ENCODE results near the gene C1QTNF5. TPM values are rescaled to one million over a fixed set of nuclear protein-coding genes. Genes with fewer than 3 reads are reported as not detected.
A peak's percentile ranks its signal among the peaks of the same experiment; 100 is the strongest.

C1QTNF5 gene
- total and polyA plus RNA-seq, 4 donors = 1.9 to 6.4 (median 3.3) TPM

- Histone ChIP-seq H3K36me3 (ENCODE audit: control insufficient read depth in 4 of 4, insufficient read depth in 3 of 4, low read depth in 1 of 4, low read length in 3 of 4) (no peaks in the 10 kb centered on the region), H3K4me3 (ENCODE audit: low read depth in 1 of 3, low read length in 3 of 3) (no peak overlapping the region), H3K4me1 (ENCODE audit: control insufficient read depth in 4 of 4, insufficient read depth in 4 of 4, low read length in 3 of 4) (peaks cover 20 to 75% (median 56%) of the 10 kb centered on the region in 4 donors), H3K9me3 (ENCODE audit: control insufficient read depth in 4 of 4, low read length in 3 of 4) (no peaks in the 10 kb centered on the region), H3K27me3 (ENCODE audit: control insufficient read depth in 4 of 4, insufficient read depth in 4 of 4, low read length in 3 of 4) (no peaks in the 10 kb centered on the region), H3K9ac (ENCODE audit: low read depth in 1 of 2, low read length in 2 of 2) (no peak overlapping the region), H3K27ac (ENCODE audit: low read depth in 1 of 2, low read length in 2 of 2) (no peak overlapping the region)
- 83% methylated on average over 26 of the region's 26 CpGs for WGBS
- no peak for DNase-seq (ENCODE audit: low spot score)
- TF ChIP-seq SP1 (IDR thresholded peaks at IDR 0.05) (no peak), MAX (IDR thresholded peaks at IDR 0.05) (no peak), RXRA (IDR thresholded peaks at IDR 0.05) (no peak), RAD21 (IDR thresholded peaks at IDR 0.05) (no peak), REST (IDR thresholded peaks at IDR 0.05) (no peak), ATF3 (IDR thresholded peaks at IDR 0.05) (no peak), GABPA (IDR thresholded peaks at IDR 0.05 in 1 of 2, conservative IDR thresholded peaks at IDR 0.05 in 1 of 2) (no peak), TAF1 (conservative IDR thresholded peaks at IDR 0.05) (no peak), NR2F2 (IDR thresholded peaks at IDR 0.05) (no peak), FOXA2 (IDR thresholded peaks at IDR 0.05) (no peak), JUND (IDR thresholded peaks at IDR 0.05) (no peak), HNF4A (conservative IDR thresholded peaks at IDR 0.05) (no peak), YY1 (IDR thresholded peaks at IDR 0.05) (no peak)
Observed at GRCh38 chr11:119372260-119373058, 31.8 kb upstream of the C1QTNF5 start.

- H3K27ac ChIP-seq (ENCODE audit: low read depth in 1 of 2, low read length in 2 of 2) = no peak overlapping the region
- 52% methylated on average over 8 of the region's 8 CpGs for WGBS
- H3K9me3 ChIP-seq (ENCODE audit: control insufficient read depth in 4 of 4, low read length in 3 of 4) = no peaks in the 10 kb centered on the region
- H3K36me3 ChIP-seq (ENCODE audit: control insufficient read depth in 4 of 4, insufficient read depth in 3 of 4, low read depth in 1 of 4, low read length in 3 of 4) = no peaks in the 10 kb centered on the region
- no peak for DNase-seq (ENCODE audit: low spot score)
- no peaks in the 10 kb centered on the region for H3K27me3 ChIP-seq (ENCODE audit: control insufficient read depth in 4 of 4, insufficient read depth in 4 of 4, low read length in 3 of 4)
- peak overlapping the region in 1 of 2 donors; percentile 7 for H3K9ac ChIP-seq (ENCODE audit: low read depth in 1 of 2, low read length in 2 of 2)
- H3K4me3 ChIP-seq (ENCODE audit: low read depth in 1 of 3, low read length in 3 of 3) = no peak overlapping the region
- H3K4me1 ChIP-seq (ENCODE audit: control insufficient read depth in 4 of 4, insufficient read depth in 4 of 4, low read length in 3 of 4) = peaks cover 20 to 82% (median 62%) of the 10 kb centered on the region in 4 donors
- TF ChIP-seq HNF4A (conservative IDR thresholded peaks at IDR 0.05) (no peak), EGR1 (IDR thresholded peaks at IDR 0.05; ENCODE audit: low read depth in 2 of 2) (no peak), REST (IDR thresholded peaks at IDR 0.05) (no peak), TAF1 (conservative IDR thresholded peaks at IDR 0.05) (no peak), CTCF (IDR thresholded peaks at IDR 0.05; ENCODE audit: low read depth, low read length, missing input control) (peak; percentile 29), GABPA (IDR thresholded peaks at IDR 0.05 in 1 of 2, conservative IDR thresholded peaks at IDR 0.05 in 1 of 2) (no peak), RXRA (IDR thresholded peaks at IDR 0.05) (no peak), SP1 (IDR thresholded peaks at IDR 0.05) (no peak), ATF3 (IDR thresholded peaks at IDR 0.05) (no peak), MAX (IDR thresholded peaks at IDR 0.05) (no peak), NR2F2 (IDR thresholded peaks at IDR 0.05) (no peak), RAD21 (IDR thresholded peaks at IDR 0.05) (peak; percentile 67 to 70), FOXA2 (IDR thresholded peaks at IDR 0.05) (no peak), HNF4G (IDR thresholded peaks at IDR 0.05) (no peak), FOXA1 (IDR thresholded peaks at IDR 0.05) (no peak), YY1 (IDR thresholded peaks at IDR 0.05) (no peak)
- TF ChIP-seq, protein P1, sequence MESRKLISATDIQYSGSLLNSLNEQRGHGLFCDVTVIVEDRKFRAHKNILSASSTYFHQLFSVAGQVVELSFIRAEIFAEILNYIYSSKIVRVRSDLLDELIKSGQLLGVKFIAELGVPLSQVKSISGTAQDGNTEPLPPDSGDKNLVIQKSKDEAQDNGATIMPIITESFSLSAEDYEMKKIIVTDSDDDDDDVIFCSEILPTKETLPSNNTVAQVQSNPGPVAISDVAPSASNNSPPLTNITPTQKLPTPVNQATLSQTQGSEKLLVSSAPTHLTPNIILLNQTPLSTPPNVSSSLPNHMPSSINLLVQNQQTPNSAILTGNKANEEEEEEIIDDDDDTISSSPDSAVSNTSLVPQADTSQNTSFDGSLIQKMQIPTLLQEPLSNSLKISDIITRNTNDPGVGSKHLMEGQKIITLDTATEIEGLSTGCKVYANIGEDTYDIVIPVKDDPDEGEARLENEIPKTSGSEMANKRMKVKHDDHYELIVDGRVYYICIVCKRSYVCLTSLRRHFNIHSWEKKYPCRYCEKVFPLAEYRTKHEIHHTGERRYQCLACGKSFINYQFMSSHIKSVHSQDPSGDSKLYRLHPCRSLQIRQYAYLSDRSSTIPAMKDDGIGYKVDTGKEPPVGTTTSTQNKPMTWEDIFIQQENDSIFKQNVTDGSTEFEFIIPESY (IDR thresholded peaks at IDR 0.05) = no peak
Observed at GRCh38 chr11:119371778-119372182, 31.1 kb upstream of the C1QTNF5 start.
